ENCODE measurements around the gene MYMK.

MYMK gene

DNA sequence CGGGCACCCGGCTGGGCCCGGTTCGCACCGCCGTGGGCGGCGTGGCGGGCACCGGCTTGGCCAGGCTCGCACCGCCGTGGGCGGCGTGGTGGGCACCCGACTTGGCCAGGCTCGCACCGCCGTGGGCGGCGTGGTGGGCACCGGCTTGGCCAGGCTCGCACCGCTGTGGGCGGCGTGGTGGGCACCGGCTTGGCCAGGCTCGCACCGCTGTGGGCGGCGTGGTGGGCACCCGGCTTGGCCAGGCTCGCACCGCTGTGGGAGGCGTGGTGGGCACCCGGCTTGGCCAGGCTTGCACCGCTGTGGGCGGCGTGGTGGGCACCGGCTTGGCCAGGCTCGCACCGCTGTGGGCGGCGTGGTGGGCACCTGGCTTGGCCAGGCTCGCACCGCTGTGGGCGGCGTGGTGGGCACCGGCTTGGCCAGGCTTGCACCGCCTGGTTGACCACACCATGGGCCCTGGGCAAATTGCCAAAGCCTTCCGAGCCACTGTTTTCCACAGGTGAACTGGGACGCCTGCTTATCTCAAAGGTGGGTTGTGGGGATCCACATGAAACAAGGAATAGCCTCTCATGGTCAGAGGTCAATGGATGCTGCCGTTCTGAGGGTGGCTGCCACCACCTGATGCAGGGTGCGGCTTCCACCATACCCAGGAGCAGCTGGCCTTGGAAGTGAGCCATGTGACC, 38.0 kb upstream of the MYMK start:
- TF ChIP-seq CTCF (IDR thresholded peaks at IDR 0.05): no peak

- no peak for TF ChIP-seq CTCF (IDR thresholded peaks at IDR 0.05)
These were observed 37.3 kb upstream of the MYMK start for GRCh38 chr9:133561976-133562554.

GRCh38 chr9:133560944-133561343, 36.2 kb upstream of the MYMK start:
- TF ChIP-seq CTCF (IDR thresholded peaks at IDR 0.05): no peak

GRCh38 chr9:133560311-133560710, 35.6 kb upstream of the MYMK start:
- no peak for TF ChIP-seq CTCF (IDR thresholded peaks at IDR 0.05)

GRCh38 chr9:133558191-133559126, 33.7 kb upstream of the MYMK start:
- TF ChIP-seq CTCF (IDR thresholded peaks at IDR 0.05): no peak

DNA sequence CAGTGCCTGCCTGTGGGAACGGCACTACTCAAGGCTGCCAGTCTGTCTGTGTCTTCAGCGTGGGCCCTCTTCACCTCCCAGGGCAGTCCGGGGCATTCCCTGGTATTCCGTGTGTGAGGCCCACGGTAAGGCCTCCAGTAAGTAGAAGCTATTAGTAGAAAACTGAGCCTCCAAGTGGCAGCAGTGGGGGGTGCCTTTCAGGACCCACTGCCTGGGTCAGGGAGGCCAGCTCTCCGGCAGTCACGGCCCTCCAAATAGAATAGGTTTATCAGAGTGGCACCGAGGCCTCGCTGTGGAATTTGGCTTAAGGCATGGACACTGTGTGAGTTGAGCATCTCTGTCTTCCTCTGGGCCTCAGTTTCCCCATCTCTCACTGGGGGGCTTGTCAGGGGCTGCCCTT, 32.8 kb upstream of the MYMK start:
- TF ChIP-seq CTCF (IDR thresholded peaks at IDR 0.05): no peak

- no peak for TF ChIP-seq CTCF (IDR thresholded peaks at IDR 0.05)
These were observed 31.6 kb upstream of the MYMK start for GRCh38 chr9:133556354-133556753.

Data from LNCAP (cell line).